HG03432 (cell line): ENCODE measurements around the gene CCDC8.
"Not testable (repeated sequence)": the region's sequence is repeated elsewhere in the genome, so short reads cannot be mapped to it uniquely, and the experiment has no call there.

ENCODE experiments used
- ATAC-seq: cut with Tn5 transposase; IDR thresholded peaks from one replicate; pipeline ENCODE4 v1.9.1; 2021; ENCODE audit warnings: mild to moderate bottlenecking, moderate library complexity; ENCODE audit not compliant: unreplicated experiment

The CCDC8 gene

DNA sequence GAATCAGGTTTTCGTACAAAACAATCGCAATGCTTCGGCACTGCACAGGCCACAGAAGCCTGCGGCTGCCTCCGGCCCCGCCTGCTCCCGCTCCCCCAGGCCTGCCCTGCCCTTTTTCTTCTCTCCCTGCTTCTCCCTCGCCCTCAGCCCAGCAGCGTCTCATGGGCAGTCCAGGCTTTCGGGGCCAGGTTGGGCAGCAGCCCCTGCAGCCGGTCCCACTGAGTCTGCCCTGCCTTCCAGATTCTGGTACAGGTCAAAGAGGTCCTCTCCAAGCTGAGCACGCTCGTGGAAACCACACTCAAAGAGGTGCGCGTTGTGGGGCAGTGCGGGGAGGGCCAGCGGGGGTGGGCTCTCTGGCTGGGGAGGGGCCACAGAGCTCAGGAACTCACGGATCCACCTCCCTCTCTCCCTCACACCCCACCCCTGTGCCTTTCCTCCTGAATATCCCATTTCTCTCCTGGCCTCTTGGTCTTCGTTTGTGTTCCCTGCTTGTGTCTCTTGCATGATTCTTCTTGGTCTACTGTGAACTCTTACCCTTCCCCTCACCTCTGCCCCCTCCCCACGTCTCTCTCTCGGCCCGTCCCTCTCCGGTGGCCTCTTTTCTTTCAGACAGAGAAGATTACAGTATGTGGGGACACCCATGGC lies 30.1 kb downstream of the CCDC8 start:
- no peak for ATAC-seq

DNA sequence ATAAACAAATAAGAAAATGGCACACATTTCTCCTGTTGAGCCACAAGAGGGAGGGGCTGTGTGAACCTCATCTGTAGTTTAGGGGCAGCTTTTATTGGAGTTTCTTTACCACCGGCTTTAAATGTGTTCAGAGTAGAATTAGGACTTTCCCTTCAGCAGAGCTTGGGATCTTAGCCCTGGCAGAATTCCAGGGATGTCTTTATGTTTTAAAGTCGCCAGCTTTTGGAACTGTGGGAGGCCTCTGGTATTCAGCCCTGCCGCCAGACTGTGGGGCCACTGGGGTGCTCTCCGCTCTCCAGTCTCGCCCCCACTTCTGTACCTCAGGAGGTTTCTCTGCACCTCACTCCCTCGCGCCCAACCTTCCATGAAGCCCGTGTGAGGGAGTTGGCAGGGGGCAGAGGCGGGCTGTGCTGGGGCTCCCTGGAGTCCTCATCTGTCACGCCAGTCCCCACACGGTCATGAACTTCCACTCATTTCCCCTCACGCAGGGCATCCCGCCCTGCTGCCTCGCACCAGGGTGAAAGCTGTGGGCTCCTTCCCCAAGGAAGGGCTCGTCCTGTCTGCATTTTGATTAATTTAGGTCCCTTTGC lies 31.5 kb downstream of the CCDC8 start:
- no peak for ATAC-seq

DNA sequence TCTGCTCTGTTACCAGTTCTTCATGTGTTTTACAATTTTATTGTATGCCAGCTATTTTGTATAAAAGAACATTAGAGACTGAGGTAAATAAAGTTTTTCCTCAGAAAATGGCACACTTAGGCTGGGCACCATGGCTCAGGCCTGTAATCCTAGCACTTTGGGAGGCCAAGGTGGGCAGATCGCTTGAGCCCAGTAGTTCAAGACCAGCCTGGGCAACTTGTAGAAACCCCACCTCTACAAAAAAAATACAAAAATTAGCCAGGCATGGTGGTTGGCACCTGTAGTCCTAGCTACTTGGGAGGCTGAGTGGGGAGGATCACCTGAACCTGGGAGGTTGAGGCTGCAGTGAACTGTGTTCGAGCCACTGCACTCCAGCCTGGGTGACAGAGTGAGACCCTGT lies 32.0 kb downstream of the CCDC8 start:
- no peak for ATAC-seq

DNA sequence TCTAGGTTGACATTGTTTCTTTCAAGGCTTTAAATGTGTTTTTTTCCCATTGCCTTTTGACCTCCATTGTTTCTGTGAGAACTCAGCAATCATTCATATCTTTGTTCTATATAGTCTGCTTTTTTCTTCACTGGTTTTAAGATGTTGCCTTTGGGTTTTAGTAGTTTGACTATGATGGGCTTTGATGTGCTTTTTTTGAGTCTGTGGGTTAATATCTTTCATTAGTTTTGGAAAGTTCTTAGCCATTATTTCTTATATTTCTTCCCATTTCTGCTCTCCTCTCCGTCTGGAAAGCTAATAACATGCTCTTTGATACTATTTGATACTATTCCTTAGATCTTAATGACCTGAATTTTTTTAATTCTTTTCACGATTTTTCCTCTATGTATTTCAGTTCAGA lies 32.7 kb downstream of the CCDC8 start:
- no peak for ATAC-seq

DNA sequence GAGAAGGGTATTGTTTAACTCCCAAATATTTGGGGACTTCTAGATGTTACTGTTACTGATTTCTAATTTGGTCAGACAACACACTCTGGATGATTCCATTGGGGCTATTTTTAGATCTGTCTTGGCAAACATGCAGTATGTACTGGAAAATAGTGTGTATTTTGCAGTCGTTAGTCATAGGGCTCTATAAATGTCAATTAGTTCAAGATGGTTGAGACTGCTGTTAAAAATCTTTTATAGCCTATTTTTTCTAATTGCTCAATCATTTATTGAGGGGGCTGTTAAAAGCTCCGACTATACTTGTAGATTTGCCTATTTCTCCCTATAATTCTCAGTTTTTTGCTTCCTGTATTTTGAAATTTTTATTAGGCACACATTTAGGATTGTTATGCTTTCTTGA lies 35.1 kb downstream of the CCDC8 start:
- ATAC-seq: no peak

DNA sequence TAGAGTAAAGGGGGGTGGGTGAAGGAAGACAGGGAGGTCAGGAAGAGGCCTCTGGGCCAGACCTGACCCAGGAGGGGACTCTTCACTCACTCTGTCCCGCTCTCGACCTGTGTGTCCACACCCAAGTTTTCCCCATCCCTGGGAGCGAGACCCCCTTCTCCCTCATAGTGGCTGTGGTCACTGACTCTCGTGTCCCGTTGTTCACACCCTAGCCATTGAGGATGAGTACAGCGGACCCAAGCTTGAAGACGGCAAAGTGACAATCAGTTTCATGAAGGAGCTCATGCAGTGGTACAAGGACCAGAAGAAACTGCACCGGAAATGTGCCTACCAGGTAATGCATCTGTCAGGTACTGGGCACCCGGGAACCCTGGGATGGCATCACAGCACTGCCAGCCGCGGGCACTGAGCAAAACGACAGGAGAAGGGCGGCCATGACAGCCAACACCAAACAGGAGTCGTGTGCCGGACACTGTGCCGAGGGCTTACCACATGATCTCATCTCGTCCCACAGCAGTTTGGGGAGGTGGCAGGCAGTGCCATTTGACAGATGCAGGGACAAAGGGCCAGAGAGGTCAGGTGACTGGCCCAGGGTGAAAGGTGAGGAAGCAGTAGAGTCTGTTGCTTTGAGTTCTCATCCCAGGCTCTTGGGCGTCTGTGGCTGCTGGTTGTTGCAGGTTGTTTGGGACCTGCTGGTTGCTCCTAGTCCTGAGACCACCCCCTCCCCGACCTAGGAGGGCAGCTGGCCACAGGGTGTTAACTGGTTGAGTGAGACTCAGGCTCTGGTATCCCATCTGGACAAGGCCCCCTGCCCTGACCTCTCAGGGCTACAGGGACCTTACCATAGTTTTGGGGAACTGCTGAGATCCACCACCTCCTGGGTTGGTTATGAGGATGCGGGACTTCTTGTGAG lies 36.9 kb downstream of the CCDC8 start:
- no peak for ATAC-seq

DNA sequence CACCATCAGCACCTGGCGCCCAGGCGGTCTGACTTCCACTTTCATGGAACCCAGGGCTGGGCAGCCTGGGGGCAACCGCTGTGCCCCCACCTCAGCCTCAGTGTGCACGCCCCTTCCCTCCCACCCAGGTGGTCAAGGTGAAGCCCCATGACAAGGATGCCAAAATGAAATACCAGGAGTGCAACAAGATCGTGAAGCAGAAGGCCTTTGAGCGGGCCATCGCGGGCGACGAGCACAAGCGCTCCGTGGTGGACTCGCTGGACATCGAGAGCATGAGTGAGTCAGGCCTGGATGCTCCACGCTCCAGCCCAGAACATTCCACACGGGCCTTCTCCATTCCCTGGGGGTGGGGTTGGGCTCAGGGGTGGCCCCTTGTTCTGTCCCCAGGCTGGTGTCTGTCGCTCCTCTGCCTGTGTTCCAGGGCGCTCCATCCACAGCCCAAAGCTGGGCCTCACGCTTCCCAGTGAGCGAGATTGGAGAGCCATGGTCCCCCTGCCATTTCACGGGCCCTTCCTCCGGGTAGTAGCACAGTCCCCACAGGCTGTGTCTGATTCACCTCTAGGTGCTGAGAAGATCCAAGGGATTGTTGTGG lies 37.8 kb downstream of the CCDC8 start:
- ATAC-seq: not testable (repeated sequence)

DNA sequence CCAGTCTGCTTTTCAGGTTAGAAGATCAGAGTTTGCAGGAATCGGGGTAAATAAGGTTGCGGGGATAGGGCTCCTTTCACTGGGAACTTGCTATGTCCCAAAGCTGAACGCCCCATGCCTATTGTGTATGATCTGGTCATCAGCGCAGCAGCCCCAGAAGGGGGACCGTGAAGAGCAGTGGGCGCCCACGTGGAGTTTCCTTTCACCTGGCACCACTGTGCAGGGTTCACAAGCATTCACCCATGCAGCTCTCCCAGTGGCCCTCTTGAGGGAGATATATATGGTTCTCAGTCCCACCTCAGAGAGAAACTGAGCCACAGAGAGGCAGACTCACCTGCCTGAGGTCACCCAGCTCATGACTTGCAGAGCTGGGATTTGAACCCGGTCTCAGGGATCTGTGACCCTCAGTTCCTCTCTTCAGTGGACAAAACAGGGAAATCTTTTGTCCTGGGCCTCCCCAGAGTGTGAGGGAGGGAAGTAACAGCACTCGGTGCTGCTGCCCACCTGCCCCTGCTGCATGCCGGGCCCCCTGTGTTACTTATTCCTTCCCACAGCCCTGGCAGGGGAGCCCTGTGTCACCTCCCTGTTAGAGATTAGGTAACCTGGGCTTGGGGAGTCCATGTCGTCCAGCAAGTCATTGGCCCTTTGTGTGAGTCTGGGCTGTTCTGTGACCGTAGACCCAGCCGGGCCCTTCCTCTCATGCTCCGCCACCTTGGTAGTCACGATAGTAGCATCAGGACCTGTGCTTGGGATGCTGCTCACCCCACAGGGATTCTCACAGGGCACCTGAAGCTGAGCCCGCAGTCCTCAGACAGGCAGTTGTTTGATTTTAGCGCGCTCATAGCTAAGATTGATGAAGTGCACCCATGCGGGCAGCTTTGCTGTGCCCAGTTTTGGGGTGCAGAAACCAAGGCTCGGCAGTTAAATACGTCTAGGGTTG lies 38.6 kb downstream of the CCDC8 start:
- ATAC-seq: no peak

DNA sequence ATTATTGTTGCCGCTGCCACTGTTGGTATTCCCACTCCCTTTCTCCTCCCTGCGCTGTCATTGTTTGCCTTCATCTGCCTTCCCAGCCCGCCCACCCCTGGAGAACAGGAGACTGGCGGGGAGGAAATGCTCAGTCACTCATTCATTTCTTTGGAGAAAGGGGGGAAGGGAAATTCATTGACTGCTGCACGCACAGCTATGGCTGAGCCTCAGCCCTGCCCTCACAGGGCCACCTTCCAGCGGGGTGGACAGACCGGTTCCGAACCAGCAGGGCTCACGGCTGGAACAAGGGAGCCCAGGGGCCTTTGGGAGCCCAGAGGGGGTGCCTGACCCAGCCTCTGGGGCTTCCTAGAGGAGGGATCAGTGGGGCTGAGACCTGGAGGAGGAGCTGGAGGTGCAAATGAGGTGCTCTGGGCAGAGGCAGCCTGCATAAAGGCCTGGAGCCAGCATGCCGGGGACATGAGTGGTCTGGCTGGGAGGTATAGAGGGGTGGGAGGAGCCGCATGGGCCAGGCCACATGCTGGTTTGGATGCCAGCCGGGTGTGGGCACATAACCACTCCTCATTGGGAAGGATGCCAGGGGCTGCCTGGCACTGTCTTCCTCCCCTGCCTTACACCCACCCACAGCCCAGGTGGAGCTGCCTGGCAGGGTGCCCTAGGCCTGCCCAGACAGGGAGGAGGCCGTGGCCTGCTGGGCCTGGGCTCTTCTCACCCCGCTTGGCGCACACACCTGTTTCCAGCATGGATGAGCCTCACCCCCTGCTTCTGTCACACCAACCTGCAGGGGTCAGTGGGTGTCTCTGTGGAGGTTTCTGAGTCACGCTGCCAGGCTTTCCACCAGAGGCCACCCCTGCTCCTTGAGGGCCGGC lies 39.6 kb downstream of the CCDC8 start:
- ATAC-seq: no peak

DNA sequence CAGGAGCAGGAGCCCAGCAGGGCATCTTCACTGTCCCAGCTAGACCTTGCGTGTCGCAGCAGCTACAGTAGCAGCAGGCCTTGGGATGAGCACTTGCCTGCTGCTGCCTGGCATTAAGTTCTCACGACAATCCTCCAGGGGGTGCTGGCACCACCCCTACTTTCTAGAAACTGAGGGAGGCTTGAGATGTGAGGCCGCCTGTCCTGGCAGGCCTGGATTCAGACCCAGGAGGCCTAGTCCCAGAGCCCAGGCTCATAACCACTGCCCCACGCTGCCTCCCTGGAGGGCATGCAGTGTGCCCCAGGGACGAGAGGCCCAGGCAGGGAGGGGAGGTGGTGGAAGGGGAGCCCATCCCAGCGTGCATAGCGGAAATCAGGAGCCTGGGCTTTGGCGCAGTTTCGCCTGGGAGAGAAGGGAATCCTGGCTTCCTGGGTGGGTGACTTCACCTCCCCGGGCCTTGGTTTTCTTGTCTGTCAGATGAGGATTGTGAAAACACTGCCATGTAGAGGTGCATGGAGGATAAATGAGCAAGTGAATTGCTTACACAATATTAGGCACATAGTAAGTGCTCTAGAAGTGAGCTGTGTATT lies 40.4 kb downstream of the CCDC8 start:
- ATAC-seq: no peak

DNA sequence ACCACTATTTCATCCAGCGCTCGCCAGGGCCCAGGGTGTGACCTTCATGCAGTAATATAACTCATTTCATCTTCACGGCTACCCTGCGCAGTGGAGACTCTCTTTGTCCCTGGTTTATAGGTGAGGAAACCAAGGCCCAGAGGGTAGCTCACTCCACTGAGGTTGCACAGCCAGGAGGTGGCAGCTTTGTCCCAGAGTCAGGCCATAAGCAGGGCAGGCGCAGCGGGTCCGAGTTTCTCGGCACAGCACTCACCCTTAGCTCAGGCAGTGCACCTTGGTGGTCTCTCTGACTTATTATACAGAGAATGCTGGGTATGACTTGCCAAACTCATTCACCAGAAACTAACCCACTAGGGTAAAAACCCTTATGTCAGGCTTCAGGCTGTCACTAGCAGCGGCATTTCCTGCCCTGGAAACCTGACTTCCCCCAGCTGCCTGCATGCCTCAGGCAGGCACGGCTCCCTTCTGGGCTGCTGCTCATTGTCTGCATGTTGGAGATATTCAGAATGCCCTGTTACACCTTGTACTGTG lies 41.9 kb downstream of the CCDC8 start:
- no peak for ATAC-seq

DNA sequence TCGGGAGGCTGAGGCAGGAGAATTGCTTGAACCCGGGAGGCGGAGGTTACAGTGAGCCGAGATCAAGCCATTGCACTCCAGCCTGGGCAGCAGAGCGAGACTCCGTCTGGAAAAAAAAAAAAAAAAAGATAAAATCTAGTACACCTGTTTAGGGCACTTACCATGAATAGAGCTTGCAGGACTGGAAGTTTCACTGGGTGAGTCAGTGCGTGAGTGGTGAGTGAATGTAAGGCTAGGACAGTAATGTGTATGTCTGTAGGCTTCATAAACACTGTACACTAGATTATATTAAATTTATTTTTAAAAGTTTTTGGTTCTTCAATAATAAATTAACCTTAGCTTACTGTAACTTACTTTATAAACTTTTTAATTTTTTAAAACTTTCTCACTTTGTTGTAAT lies 43.5 kb downstream of the CCDC8 start:
- no peak for ATAC-seq

DNA sequence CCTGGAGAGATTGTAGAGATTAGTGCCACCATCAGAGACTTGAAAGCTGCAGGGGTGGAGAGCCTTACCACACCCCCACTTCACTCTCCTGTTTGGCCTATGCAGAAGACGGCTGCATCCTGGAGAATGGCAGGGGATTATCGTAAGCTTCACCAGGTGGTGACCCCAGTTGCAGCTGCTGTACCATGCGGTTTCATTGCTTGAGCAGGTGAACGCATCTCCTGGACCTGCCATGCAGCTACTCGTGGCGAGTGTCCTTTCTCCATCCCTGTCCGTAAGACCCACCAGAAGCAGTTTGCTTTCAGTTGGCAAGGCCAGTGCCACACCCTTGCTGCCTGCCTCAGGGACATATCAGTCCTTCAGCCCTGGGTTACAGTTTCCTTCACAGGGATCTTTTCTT lies 45.2 kb downstream of the CCDC8 start:
- ATAC-seq: no peak

DNA sequence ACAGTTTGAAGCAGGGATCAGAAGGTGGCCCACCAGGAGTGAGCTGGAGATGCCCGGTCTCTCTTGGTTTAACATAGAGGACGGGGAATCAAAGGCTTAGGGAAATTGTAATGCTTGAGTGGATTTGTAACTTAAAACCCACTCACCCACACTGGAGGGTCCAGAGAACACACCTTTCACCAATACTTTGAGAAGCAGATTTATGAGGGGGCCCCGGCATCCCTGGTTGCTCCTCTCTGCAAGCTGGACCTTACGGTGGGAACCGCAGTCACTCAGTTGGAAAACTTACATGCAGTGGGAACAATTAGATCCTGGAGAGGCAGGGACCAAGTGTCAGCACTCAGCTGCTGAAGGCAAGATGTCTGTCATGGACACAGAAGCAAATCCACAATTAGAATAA lies 45.9 kb downstream of the CCDC8 start:
- ATAC-seq: no peak

DNA sequence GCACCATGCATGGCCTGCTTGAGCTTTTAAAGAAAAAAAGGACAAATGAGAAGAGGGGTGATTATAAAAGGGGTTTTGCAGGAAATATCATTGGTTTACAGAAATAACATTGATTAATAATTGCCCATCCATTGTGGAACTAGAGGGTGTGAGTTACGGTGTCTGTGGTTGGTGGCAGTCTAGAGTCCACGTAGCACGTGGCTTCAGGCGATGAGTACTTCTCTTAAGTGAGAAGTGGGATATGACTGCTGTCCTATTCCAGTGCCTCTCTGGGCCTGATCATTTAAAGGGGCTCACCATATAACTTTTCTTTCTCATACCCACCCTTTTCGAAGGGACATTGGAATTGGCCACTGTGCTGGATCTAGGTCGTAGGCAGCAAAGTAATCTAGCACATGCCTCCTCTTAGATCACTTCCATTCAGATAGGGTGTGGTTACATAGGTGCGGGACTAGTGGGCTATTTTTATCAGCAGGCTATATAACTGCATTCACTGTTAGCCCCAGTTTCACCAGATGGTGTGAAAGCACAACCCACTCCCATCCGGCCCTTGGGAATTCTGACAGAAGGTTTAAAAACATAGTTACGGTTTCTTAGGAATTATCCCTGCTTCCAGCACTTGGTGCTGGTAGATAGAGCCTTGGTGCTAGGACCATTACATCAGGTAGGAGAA lies 46.6 kb downstream of the CCDC8 start:
- no peak for ATAC-seq

DNA sequence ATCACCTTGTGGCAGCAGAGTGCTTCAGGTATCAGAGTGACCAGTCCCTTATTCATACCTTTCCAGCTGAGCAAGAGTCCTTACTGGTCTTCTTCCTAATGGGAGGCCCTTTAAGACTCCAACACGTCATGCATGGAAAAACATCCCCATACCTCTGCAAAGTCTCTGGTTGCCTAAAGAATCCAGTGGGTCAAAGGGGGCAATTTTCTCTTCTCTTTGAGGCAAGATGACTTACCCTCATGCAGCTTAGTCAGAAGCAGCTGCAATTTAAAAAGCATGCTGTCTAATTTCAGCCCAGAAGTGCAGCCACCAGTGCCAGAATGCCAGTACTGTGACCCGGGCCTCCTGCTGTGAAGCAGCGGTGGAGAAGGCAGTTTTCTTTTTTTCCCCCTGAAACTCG lies 47.8 kb downstream of the CCDC8 start:
- no peak for ATAC-seq

DNA sequence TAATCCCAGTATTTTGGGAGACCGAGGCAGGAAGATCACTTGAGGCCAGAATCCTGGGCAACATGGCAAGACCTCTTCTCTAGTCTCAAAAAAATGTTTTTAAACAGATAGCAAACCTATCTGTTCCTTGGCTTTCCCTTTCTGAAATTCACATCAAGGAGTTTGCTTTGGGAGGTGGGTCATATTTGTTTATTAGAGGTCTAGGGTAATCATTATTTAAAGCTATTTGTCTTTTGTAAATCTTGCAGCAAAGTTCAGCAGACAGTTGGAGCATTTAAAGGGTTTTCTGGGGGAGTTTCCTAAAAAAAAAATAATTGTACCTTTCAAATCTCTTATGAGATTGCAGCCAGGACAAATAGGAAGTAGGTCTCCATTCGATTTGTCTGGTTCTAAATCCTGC lies 49.0 kb downstream of the CCDC8 start:
- no peak for ATAC-seq

DNA sequence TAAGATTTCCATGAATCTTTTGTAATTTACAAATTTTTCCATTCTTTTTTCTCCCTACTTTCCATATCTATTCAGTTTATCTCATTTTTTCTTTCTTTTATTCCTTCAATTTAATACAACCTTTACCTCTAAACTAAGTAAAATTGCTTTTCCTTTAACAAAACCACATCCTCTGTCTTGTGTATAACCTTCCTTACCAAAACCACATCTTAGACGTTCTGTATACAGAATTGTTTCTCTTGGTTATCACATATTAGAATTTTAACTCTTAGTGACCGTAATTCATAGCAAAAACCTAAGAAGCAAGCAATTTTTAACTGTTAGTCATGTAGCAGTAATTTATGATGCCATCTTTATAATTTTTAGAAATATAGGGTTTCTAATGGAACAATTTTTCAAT lies 51.4 kb downstream of the CCDC8 start:
- no peak for ATAC-seq
